HepG2 (cell line): Measurements from ENCODE around the gene RABIF. TPM values are rescaled to one million over a fixed set of nuclear protein-coding genes. Genes with fewer than 3 reads are reported as not detected.
A peak's percentile ranks its signal among the peaks of the same experiment; 100 is the strongest.

Source experiments
- AKAP8 ChIP-seq: sonication (generic); formaldehyde crosslinking; IDR thresholded peaks from 2 replicates; pipeline ENCODE4 v1.5.1; 2020; ENCODE audit warnings: mild to moderate bottlenecking, missing genetic modification reagents
- ATAD3A ChIP-seq: sonication (generic); formaldehyde crosslinking; IDR thresholded peaks from 2 replicates; pipeline ENCODE4 v1.4.0; 2020; ENCODE audit warnings: missing genetic modification reagents
- ATF6 ChIP-seq: sonication (generic); formaldehyde crosslinking; conservative IDR thresholded peaks from 2 replicates; pipeline ENCODE4 v1.4.0; 2020; ENCODE audit warnings: missing genetic modification reagents
- DMTF1 ChIP-seq: sonication (generic); formaldehyde crosslinking; IDR thresholded peaks from 2 replicates; pipeline ENCODE4 v1.4.0; 2020; ENCODE audit warnings: mild to moderate bottlenecking, missing genetic modification reagents
- HCFC1 ChIP-seq: fragments of 150-350 bp; IDR thresholded peaks from 2 replicates; pipeline ENCODE4 v1.6.1; 2014; ENCODE audit warnings: low read depth, low read length
- KLF16 ChIP-seq, 2 experiments: sonication (generic) in 1 of 2; formaldehyde crosslinking in 1 of 2; IDR thresholded peaks; 2 replicates each; pipeline versions ENCODE4 v1.6.1 to v1.8.0; 2016 to 2023; ENCODE audit warnings: missing genetic modification reagents in 2 of 2, missing compliant biosample characterization in 1 of 2
- PAF1 ChIP-seq: IDR thresholded peaks from 2 replicates; pipeline ENCODE4 v1.6.1; 2016; ENCODE audit warnings: missing genetic modification reagents, missing compliant biosample characterization
- SMAD1 ChIP-seq: sonication (generic); formaldehyde crosslinking; IDR thresholded peaks from 2 replicates; pipeline ENCODE4 v1.4.0; 2020; ENCODE audit warnings: missing genetic modification reagents, low read depth, mild to moderate bottlenecking, borderline replicate concordance
- SP2 ChIP-seq: sonication (generic); formaldehyde crosslinking; IDR thresholded peaks from 2 replicates; pipeline ENCODE4 v1.5.1; 2020; ENCODE audit warnings: mild to moderate bottlenecking, missing genetic modification reagents
- TFDP1 ChIP-seq: IDR thresholded peaks from 2 replicates; pipeline ENCODE4 v1.6.1; 2016; ENCODE audit warnings: missing compliant biosample characterization, missing genetic modification reagents, borderline replicate concordance
- ZBTB21 ChIP-seq: sonication (generic); formaldehyde crosslinking; IDR thresholded peaks from 2 replicates; pipeline ENCODE4 v1.4.0; 2020; ENCODE audit warnings: missing genetic modification reagents
- ZBTB43 ChIP-seq: sonication (generic); formaldehyde crosslinking; conservative IDR thresholded peaks from 2 replicates; pipeline ENCODE4 v1.4.0; 2020; ENCODE audit warnings: missing genetic modification reagents
- ZFX ChIP-seq: sonication (generic); formaldehyde crosslinking; IDR thresholded peaks from 2 replicates; pipeline ENCODE4 v1.4.0; 2020; ENCODE audit warnings: mild to moderate bottlenecking, low read depth, missing genetic modification reagents, moderate library complexity
- ZNF142 ChIP-seq: sonication (generic); formaldehyde crosslinking; IDR thresholded peaks from 2 replicates; pipeline ENCODE4 v1.4.0; 2020; ENCODE audit warnings: missing genetic modification reagents
- ZNF777 ChIP-seq: sonication (generic); formaldehyde crosslinking; IDR thresholded peaks from 2 replicates; pipeline ENCODE4 v1.4.0; 2020; ENCODE audit warnings: missing genetic modification reagents
- polyA plus RNA-seq, 8 experiments: library from polyadenylated mRNA; depleted of rRNA in 3 of 8; stranded (reverse) in 7 of 8; unstranded in 1 of 8; fragments of >200 nt; fragmentation: Illumina TruSeq in 4 of 8; extraction: Trizol in 4 of 8; gene quantifications; 2 replicates each; pipeline versions ENCODE4 v1.2.1 to v1.2.3, GENCODE V29; 2011 to 2016; ENCODE audit warnings: low read depth in 4 of 8, missing spikeins in 1 of 8, mixed read lengths in 1 of 8; ENCODE audit not compliant: insufficient read depth in 1 of 8
- total RNA-seq, 5 experiments: library from RNA; depleted of rRNA; stranded (reverse); fragments of >200 nt; fragmentation: Illumina TruSeq; extraction: Trizol; gene quantifications; 2 replicates each; pipeline ENCODE4 v1.2.3, GENCODE V29; 2016; ENCODE audit warnings: low read depth in 1 of 5

The RABIF gene
- total and polyA plus RNA-seq, 2 of the 13 experiments (the other 11 are each of a cell fraction or from before 2014, with no cell fraction given) = 7.6 to 8.3 TPM

- TF ChIP-seq ZBTB43 (CRISPR knock-in tag) = peak; percentile 75; the same call in 1 of the 2 replicates
- peak; percentile 20; the same call in 1 of the 2 replicates for TF ChIP-seq DMTF1 (CRISPR knock-in tag)
- no peak for TF ChIP-seq ZNF777
- peak; percentile 51; the same call in 1 of the 2 replicates for TF ChIP-seq AKAP8 (CRISPR knock-in tag)
- TF ChIP-seq ZBTB21 (CRISPR knock-in tag) = peak; percentile 66; the same call in 1 of the 2 replicates
- peak; percentile 69 for TF ChIP-seq HCFC1
- TF ChIP-seq SMAD1 (CRISPR knock-in tag) = peak; percentile 69; the same call in 1 of the 2 replicates
- no peak for TF ChIP-seq SP2 (CRISPR knock-in tag)
- TF ChIP-seq ATF6 (CRISPR knock-in tag) = no peak
- TF ChIP-seq PAF1 (CRISPR knock-in tag) = no peak
- TF ChIP-seq TFDP1 = peak; percentile 92; the same call in 1 of the 2 replicates
- TF ChIP-seq ZNF142 (CRISPR knock-in tag) = peak; percentile 81
- TF ChIP-seq ZFX = peak; percentile 87
- no peak for TF ChIP-seq ATAD3A
- TF ChIP-seq KLF16 (CRISPR knock-in tag; IDR thresholded peaks at IDR 0.05) = peak in 1 of 2 experiments; percentile 94; a peak in 2 of 4 replicates
These were observed 37.9 kb upstream of the RABIF start, which contains the start of gene KLHL12 (continued) for GRCh38 chr1:202926581-202927491.
